ENCODE results near the gene ENTPD2.
A peak's percentile ranks its signal among the peaks of the same experiment; 100 is the strongest.

The ENTPD2 gene

GRCh38 chr9:137053944-137054931 lies at the start of gene ENTPD2:
ENTPD2 (minus strand) TSS chr9:137054061; CDS start chr9:137053997, 64 bp downstream.
- DNase-seq = no peak

GRCh38 chr9:137103206-137103999 lies 49.5 kb upstream of the ENTPD2 start:
- DNase-seq = no peak

- no peak for DNase-seq
Observed at GRCh38 chr9:137099231-137099630, 45.4 kb upstream of the ENTPD2 start.

- no peak for DNase-seq
Observed at GRCh38 chr9:137097761-137098462, 44.1 kb upstream of the ENTPD2 start.

- no peak for DNase-seq
Observed at GRCh38 chr9:137096785-137097546, 43.1 kb upstream of the ENTPD2 start.

GRCh38 chr9:137095664-137096517 lies 42.0 kb upstream of the ENTPD2 start:
- no peak for DNase-seq

- DNase-seq = no peak
Observed at GRCh38 chr9:137089232-137089947, 35.5 kb upstream of the ENTPD2 start.

- DNase-seq = no peak
Observed at GRCh38 chr9:137088121-137088520, 34.3 kb upstream of the ENTPD2 start.

- DNase-seq = no peak
Observed at GRCh38 chr9:137087409-137087925, 33.6 kb upstream of the ENTPD2 start.

GRCh38 chr9:137086531-137087408 lies 32.9 kb upstream of the ENTPD2 start, which contains the start of gene MAN1B1:
MAN1B1 (plus strand) TSS chr9:137086985; CDS start chr9:137087000, 15 bp downstream.
- DNase-seq = peak; percentile 90

GRCh38 chr9:137085920-137086530 lies 32.2 kb upstream of the ENTPD2 start:
- DNase-seq = no peak

- no peak for DNase-seq
Observed at GRCh38 chr9:137084526-137084925, 30.7 kb upstream of the ENTPD2 start.

- no peak for DNase-seq
Observed at GRCh38 chr9:137083394-137084004, 29.6 kb upstream of the ENTPD2 start.

GRCh38 chr9:137082925-137083290 lies 29.0 kb upstream of the ENTPD2 start:
- DNase-seq = no peak

GRCh38 chr9:137082222-137082924 lies 28.5 kb upstream of the ENTPD2 start:
- no peak for DNase-seq

- DNase-seq = no peak
Observed at GRCh38 chr9:137080260-137081122, 26.6 kb upstream of the ENTPD2 start.

- DNase-seq = no peak
Observed at GRCh38 chr9:137079401-137079787, 25.5 kb upstream of the ENTPD2 start.

Data from NCI-H526 treated with DMSO at 0.1 percent for 48 hours (cell line).